Breast epithelium (tissue), 3 donors: ENCODE results near the gene DDA1.

Experiments
- CTCF ChIP-seq, 3 donors: fragments of 450-650 bp; IDR thresholded peaks; one replicate each; pipeline ENCODE4 v1.5.1; 2016 to 2017; ENCODE audit warnings: antibody characterized with exemption in 3 of 3, mild to moderate bottlenecking in 3 of 3, moderate library complexity in 3 of 3
- POLR2A ChIP-seq: fragments of 450-650 bp; IDR thresholded peaks from one replicate; pipeline ENCODE4 v1.6.1; 2016; ENCODE audit warnings: antibody characterized with exemption, mild to moderate bottlenecking, moderate library complexity
- POLR2AphosphoS5 ChIP-seq, 3 donors: sonication (generic); formaldehyde crosslinking; IDR thresholded peaks; one replicate each; pipeline ENCODE4 v1.6.1; 2017; ENCODE audit warnings: antibody characterized with exemption in 3 of 3

DNA sequence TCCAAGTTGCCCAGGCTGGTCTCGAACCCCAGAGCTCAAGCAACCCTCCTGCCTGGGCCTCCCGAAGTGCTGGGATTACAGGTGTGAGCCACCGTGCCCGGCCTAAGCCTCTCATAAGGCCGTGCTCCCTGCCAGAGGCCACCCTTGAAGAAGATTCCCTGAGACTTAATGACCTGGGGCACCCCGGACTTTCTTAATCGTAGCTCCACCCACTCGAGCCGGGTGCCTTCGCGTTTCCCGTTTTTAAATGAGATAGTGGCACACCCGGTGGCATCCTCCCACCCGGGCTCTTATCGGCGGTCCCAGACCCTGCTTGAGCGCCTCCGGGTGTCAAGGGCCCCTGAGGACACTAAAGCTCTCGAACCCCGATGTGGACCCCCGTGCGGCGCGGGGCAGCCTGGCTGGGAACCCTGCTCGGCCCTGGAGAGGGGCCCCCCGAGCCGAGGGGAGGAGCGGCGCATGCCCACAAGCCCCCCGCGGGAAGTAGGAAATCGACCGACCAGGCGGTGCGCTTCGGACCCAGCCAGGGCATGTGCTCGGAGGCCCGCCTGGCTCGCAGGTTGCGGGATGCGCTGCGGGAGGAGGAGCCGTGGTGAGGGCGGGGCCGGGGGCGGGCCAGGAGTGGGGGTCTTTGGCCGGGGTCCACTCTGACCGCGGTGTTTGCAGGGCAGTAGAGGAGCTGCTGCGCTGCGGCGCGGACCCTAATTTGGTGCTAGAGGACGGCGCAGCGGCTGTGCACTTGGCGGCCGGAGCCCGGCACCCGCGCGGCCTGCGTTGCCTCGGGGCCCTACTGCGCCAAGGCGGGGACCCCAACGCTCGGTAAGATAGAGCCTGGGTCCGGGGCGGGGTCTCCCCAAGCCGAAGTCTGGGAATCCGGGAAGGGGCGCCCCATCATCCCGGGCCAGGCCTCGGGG is 27.7 kb upstream of the DDA1 start, which contains the start of gene ANKLE1:
- TF ChIP-seq CTCF (IDR thresholded peaks at IDR 0.05) (no peak), POLR2AphosphoS5 (IDR thresholded peaks at IDR 0.05) (no peak), POLR2A (no peak)
